ENCODE measurements around the gene NPSR1.

NPSR1 gene

GRCh38 chr7:34849163-34849960 lies 191.3 kb downstream of the NPSR1 start:
- DNase-seq = no peak
- Histone ChIP-seq H3K79me1 (replicated peaks; ENCODE audit: low read length, poor library complexity, severe bottlenecking) (no peaks in the 10 kb centered on the region), H3K4me3 (ENCODE audit: insufficient read depth in 1 of 2, low read depth in 1 of 2, low read length in 2 of 2) (no peak overlapping the region), H3K4me2 (ENCODE audit: low read length, poor library complexity, severe bottlenecking) (no peak overlapping the region), H3K9ac (ENCODE audit: low read length) (no peak overlapping the region), H3K14ac (ENCODE audit: low read length in 2 of 2) (no peak overlapping the region), H3K4me1 (ENCODE audit: control insufficient read depth, insufficient read depth, low read depth, low read length) (peaks cover 3% of the 10 kb centered on the region), H2BK120ac (ENCODE audit: low read depth, low read length) (no peak overlapping the region), H3K18ac (ENCODE audit: low read depth in 1 of 2, low read length in 2 of 2) (no peak overlapping the region), H3K9me3 (ENCODE audit: control insufficient read depth, low read length) (no peaks in the 10 kb centered on the region), H3K36me3 (ENCODE audit: control insufficient read depth in 1 of 2, insufficient read depth in 2 of 2, low read depth in 1 of 2, low read length in 2 of 2) (no peaks in the 10 kb centered on the region), H3K23ac (ENCODE audit: low read length in 2 of 2) (no peak overlapping the region), H2AK5ac (ENCODE audit: low read length, severe bottlenecking) (no peak overlapping the region), H2AFZ (ENCODE audit: low read depth, low read length) (no peak overlapping the region), H3K27me3 (ENCODE audit: control insufficient read depth in 1 of 2, insufficient read depth in 1 of 2, low read length in 2 of 2) (peaks cover 0 to 43% of the 10 kb centered on the region in 2 experiments), H2BK15ac (ENCODE audit: low read depth, poor library complexity, severe bottlenecking) (no peak overlapping the region), H2BK12ac (ENCODE audit: low read length in 2 of 2) (no peak overlapping the region), H4K91ac (ENCODE audit: low read length) (no peak overlapping the region), H3K4ac (ENCODE audit: low read depth in 1 of 2, low read length in 2 of 2) (no peak overlapping the region), H2BK5ac (ENCODE audit: low read depth, low read length, poor library complexity, severe bottlenecking) (no peak overlapping the region), H4K8ac (ENCODE audit: low read length) (no peak overlapping the region), H3K27ac (ENCODE audit: low read length, poor library complexity, severe bottlenecking) (no peak overlapping the region)
- 90% methylated on average over 9 of the region's 9 CpGs for WGBS

DNA sequence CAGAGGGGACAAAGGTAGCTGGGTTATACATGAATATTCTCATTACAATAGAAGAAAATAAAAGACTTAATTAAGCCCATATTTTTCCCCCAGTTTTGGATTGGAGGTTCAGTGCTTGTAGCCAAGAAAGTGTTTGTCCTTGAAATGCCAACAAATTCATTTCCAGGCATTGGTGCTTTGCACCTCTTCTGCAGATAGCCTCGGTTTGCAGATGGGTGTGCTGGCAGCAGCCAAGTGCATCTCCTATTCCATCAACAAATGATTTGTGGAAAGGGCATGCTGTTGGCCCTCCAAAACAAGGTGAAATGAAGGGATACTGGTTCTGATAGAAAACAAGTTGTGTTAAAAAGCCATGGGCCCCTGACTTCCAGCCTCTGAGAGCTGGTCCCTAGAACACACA lies 192.0 kb downstream of the NPSR1 start:
- Histone ChIP-seq H3K23ac (ENCODE audit: low read length in 2 of 2) (no peak overlapping the region), H3K36me3 (ENCODE audit: control insufficient read depth in 1 of 2, insufficient read depth in 2 of 2, low read depth in 1 of 2, low read length in 2 of 2) (no peaks in the 10 kb centered on the region)
- 100% methylated on average over 1 of the region's 1 CpG for WGBS

DNA sequence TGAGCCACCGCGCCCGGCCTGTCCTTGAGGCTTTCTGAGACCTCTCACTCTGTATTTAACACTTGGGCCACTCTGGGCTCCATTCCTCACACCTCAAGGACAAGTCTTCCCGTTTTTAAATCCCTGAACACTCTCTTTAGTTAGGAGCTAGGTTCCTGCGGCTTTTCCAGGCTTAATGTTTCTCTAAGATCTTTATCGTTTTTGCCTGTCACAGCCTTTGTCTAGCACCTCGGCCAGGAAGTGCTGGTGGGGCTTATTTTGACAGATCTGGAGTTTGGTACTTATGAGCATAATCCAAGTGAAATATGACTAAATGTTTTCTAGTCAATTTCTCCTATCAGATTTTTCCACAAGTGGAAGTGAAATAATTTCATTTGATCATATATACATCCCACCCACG lies 192.7 kb downstream of the NPSR1 start:
- no peak overlapping the region for H3K9ac ChIP-seq (ENCODE audit: low read length)
- H3K4ac ChIP-seq (ENCODE audit: low read depth in 1 of 2, low read length in 2 of 2) = no peak overlapping the region
- no peak overlapping the region for H2AK5ac ChIP-seq (ENCODE audit: low read length, severe bottlenecking)
- no peaks in the 10 kb centered on the region for H3K36me3 ChIP-seq (ENCODE audit: control insufficient read depth in 1 of 2, insufficient read depth in 2 of 2, low read depth in 1 of 2, low read length in 2 of 2)
- H2BK12ac ChIP-seq (ENCODE audit: low read length in 2 of 2) = no peak overlapping the region
- H3K4me3 ChIP-seq (ENCODE audit: insufficient read depth in 1 of 2, low read depth in 1 of 2, low read length in 2 of 2) = no peak overlapping the region
- peaks cover 0 to 32% of the 10 kb centered on the region in 2 experiments for H3K27me3 ChIP-seq (ENCODE audit: control insufficient read depth in 1 of 2, insufficient read depth in 1 of 2, low read length in 2 of 2)
- H2BK15ac ChIP-seq (ENCODE audit: low read depth, poor library complexity, severe bottlenecking) = no peak overlapping the region
- no peak overlapping the region for H3K23ac ChIP-seq (ENCODE audit: low read length in 2 of 2)
- H3K79me1 ChIP-seq (replicated peaks; ENCODE audit: low read length, poor library complexity, severe bottlenecking) = no peaks in the 10 kb centered on the region
- H3K14ac ChIP-seq (ENCODE audit: low read length in 2 of 2) = no peak overlapping the region
- no peak overlapping the region for H4K91ac ChIP-seq (ENCODE audit: low read length)
- H2AFZ ChIP-seq (ENCODE audit: low read depth, low read length) = no peak overlapping the region
- no peak for DNase-seq
- H3K4me2 ChIP-seq (ENCODE audit: low read length, poor library complexity, severe bottlenecking) = no peak overlapping the region
- H3K9me3 ChIP-seq (ENCODE audit: control insufficient read depth, low read length) = no peaks in the 10 kb centered on the region
- no peak overlapping the region for H3K27ac ChIP-seq (ENCODE audit: low read length, poor library complexity, severe bottlenecking)
- peaks cover 3% of the 10 kb centered on the region for H3K4me1 ChIP-seq (ENCODE audit: control insufficient read depth, insufficient read depth, low read depth, low read length)
- 86% methylated on average over 6 of the region's 8 CpGs for WGBS
- H2BK5ac ChIP-seq (ENCODE audit: low read depth, low read length, poor library complexity, severe bottlenecking) = no peak overlapping the region
- no peak overlapping the region for H4K8ac ChIP-seq (ENCODE audit: low read length)
- H2BK120ac ChIP-seq (ENCODE audit: low read depth, low read length) = no peak overlapping the region
- no peak overlapping the region for H3K18ac ChIP-seq (ENCODE audit: low read depth in 1 of 2, low read length in 2 of 2)

More for the DNA sequence above, 192.0 kb downstream of the NPSR1 start:
- Histone ChIP-seq H3K14ac (ENCODE audit: low read length in 2 of 2) (no peak overlapping the region), H4K8ac (ENCODE audit: low read length) (no peak overlapping the region), H3K18ac (ENCODE audit: low read depth in 1 of 2, low read length in 2 of 2) (no peak overlapping the region), H3K27ac (ENCODE audit: low read length, poor library complexity, severe bottlenecking) (no peak overlapping the region), H4K91ac (ENCODE audit: low read length) (no peak overlapping the region), H3K27me3 (ENCODE audit: control insufficient read depth in 1 of 2, insufficient read depth in 1 of 2, low read length in 2 of 2) (peaks cover 0 to 38% of the 10 kb centered on the region in 2 experiments), H2BK5ac (ENCODE audit: low read depth, low read length, poor library complexity, severe bottlenecking) (no peak overlapping the region), H3K9me3 (ENCODE audit: control insufficient read depth, low read length) (no peaks in the 10 kb centered on the region), H2AFZ (ENCODE audit: low read depth, low read length) (no peak overlapping the region), H2BK12ac (ENCODE audit: low read length in 2 of 2) (no peak overlapping the region), H3K4me3 (ENCODE audit: insufficient read depth in 1 of 2, low read depth in 1 of 2, low read length in 2 of 2) (no peak overlapping the region), H3K4me2 (ENCODE audit: low read length, poor library complexity, severe bottlenecking) (no peak overlapping the region), H3K4ac (ENCODE audit: low read depth in 1 of 2, low read length in 2 of 2) (no peak overlapping the region), H3K9ac (ENCODE audit: low read length) (no peak overlapping the region), H3K79me1 (replicated peaks; ENCODE audit: low read length, poor library complexity, severe bottlenecking) (no peaks in the 10 kb centered on the region), H3K4me1 (ENCODE audit: control insufficient read depth, insufficient read depth, low read depth, low read length) (peaks cover 3% of the 10 kb centered on the region), H2BK120ac (ENCODE audit: low read depth, low read length) (no peak overlapping the region), H2AK5ac (ENCODE audit: low read length, severe bottlenecking) (no peak overlapping the region), H2BK15ac (ENCODE audit: low read depth, poor library complexity, severe bottlenecking) (no peak overlapping the region)
- no peak for DNase-seq

GRCh38 chr7:34851431-34851830 lies 193.4 kb downstream of the NPSR1 start:
- Histone ChIP-seq H2BK15ac (ENCODE audit: low read depth, poor library complexity, severe bottlenecking) (no peak overlapping the region), H2AFZ (ENCODE audit: low read depth, low read length) (no peak overlapping the region), H2BK5ac (ENCODE audit: low read depth, low read length, poor library complexity, severe bottlenecking) (no peak overlapping the region), H2BK12ac (ENCODE audit: low read length in 2 of 2) (no peak overlapping the region), H3K79me1 (replicated peaks; ENCODE audit: low read length, poor library complexity, severe bottlenecking) (no peaks in the 10 kb centered on the region), H3K9ac (ENCODE audit: low read length) (no peak overlapping the region), H3K23ac (ENCODE audit: low read length in 2 of 2) (no peak overlapping the region), H2AK5ac (ENCODE audit: low read length, severe bottlenecking) (peak overlapping the region; percentile 75), H3K27me3 (ENCODE audit: control insufficient read depth in 1 of 2, insufficient read depth in 1 of 2, low read length in 2 of 2) (peaks cover 0 to 31% of the 10 kb centered on the region in 2 experiments), H3K4me3 (ENCODE audit: insufficient read depth in 1 of 2, low read depth in 1 of 2, low read length in 2 of 2) (no peak overlapping the region), H3K4me1 (ENCODE audit: control insufficient read depth, insufficient read depth, low read depth, low read length) (peaks cover 2% of the 10 kb centered on the region), H3K4ac (ENCODE audit: low read depth in 1 of 2, low read length in 2 of 2) (no peak overlapping the region), H3K18ac (ENCODE audit: low read depth in 1 of 2, low read length in 2 of 2) (peak overlapping the region in 1 of 2 experiments; percentile 8), H4K91ac (ENCODE audit: low read length) (no peak overlapping the region), H4K8ac (ENCODE audit: low read length) (no peak overlapping the region), H3K14ac (ENCODE audit: low read length in 2 of 2) (no peak overlapping the region), H3K9me3 (ENCODE audit: control insufficient read depth, low read length) (no peaks in the 10 kb centered on the region), H3K27ac (ENCODE audit: low read length, poor library complexity, severe bottlenecking) (no peak overlapping the region), H3K4me2 (ENCODE audit: low read length, poor library complexity, severe bottlenecking) (no peak overlapping the region), H3K36me3 (ENCODE audit: control insufficient read depth in 1 of 2, insufficient read depth in 2 of 2, low read depth in 1 of 2, low read length in 2 of 2) (no peaks in the 10 kb centered on the region), H2BK120ac (ENCODE audit: low read depth, low read length) (no peak overlapping the region)
- no peak for DNase-seq
- WGBS = 92% methylated on average over 2 of the region's 2 CpGs
